Calu3 (cell line): ENCODE data around the gene MED19. TPM values are rescaled to one million over a fixed set of nuclear protein-coding genes. Genes with fewer than 3 reads are reported as not detected.
A peak's percentile ranks its signal among the peaks of the same experiment; 100 is the strongest.

Experiments
- BruUV-seq: library from RNA; stranded (reverse); fragments of 400-500 nt; replicated peaks from 2 replicates; lab custom pipeline; 2021; lab: Mats Ljungman, UMichigan
- CTCF ChIA-PET: fragments of 300-600 bp; sonication (Branson Sonifier 250); formaldehyde crosslinking; loops from one replicate; lab custom pipeline; 2022; ENCODE audit warnings: antibody characterized with exemption; lab: Charles Lee
- DNase-seq: peaks from one replicate; pipeline ENCODE4 v3.0.0; 2022
- H3K27ac Mint-ChIP-seq: one replicate; pipeline ENCODE4 v1.8.0; 2022; ENCODE audit warnings: mixed read lengths; ENCODE audit not compliant: unreplicated experiment
- H3K27me3 Mint-ChIP-seq: one replicate; pipeline ENCODE4 v1.8.0; 2022; ENCODE audit warnings: mixed read lengths; ENCODE audit not compliant: unreplicated experiment
- H3K36me3 Mint-ChIP-seq: one replicate; pipeline ENCODE4 v1.8.0; 2022; ENCODE audit warnings: mild to moderate bottlenecking, moderate library complexity, mixed read lengths; ENCODE audit not compliant: insufficient read depth, unreplicated experiment
- H3K4me1 Mint-ChIP-seq: one replicate; pipeline ENCODE4 v1.8.0; 2022; ENCODE audit warnings: mild to moderate bottlenecking, low read depth, mixed read lengths; ENCODE audit not compliant: unreplicated experiment
- H3K4me3 Mint-ChIP-seq: one replicate; pipeline ENCODE4 v1.8.0; 2022; ENCODE audit warnings: mild to moderate bottlenecking, low read depth, moderate library complexity, mixed read lengths; ENCODE audit not compliant: unreplicated experiment
- H3K9me3 Mint-ChIP-seq: one replicate; pipeline ENCODE4 v1.8.0; 2022; ENCODE audit warnings: low read depth, mixed read lengths; ENCODE audit not compliant: unreplicated experiment
- CTCF ChIP-seq: fragments of 200-600 bp; IDR thresholded peaks from one replicate; pipeline ENCODE4 v1.8.0; 2022; ENCODE audit warnings: antibody characterized with exemption; ENCODE audit not compliant: unreplicated experiment
- intact Hi-C: fragments of 100-400 bp; cut with micrococcal nuclease; formaldehyde crosslinking; loops from one replicate; pipeline ENCODE4 v1.10.0; 2022; ENCODE audit not compliant: unreplicated experiment
- total RNA-seq: library from RNA; stranded (reverse); gene quantifications from 2 replicates; pipeline ENCODE4 v1.2.3, GENCODE V29; 2022

Gene MED19
- total RNA-seq, 1 experiment from 2014 or later = 21.2 TPM

GRCh38 chr11:57742087-57742452 lies 30.1 kb upstream of the MED19 start:
- intact Hi-C loops = no loop called here
- H3K27me3 Mint-ChIP-seq = no peaks in the 10 kb centered on the region
- CTCF ChIA-PET = interaction anchor here (1.8 kb wide), 1 partner anchor 9 kb away, joined by 11 read pairs; the partner anchor contains the start of gene BTBD18
- TF ChIP-seq CTCF = no peak
- H3K27ac Mint-ChIP-seq = peak overlapping the region; percentile 85
- no peak for DNase-seq
- H3K9me3 Mint-ChIP-seq = no peaks in the 10 kb centered on the region
- peak overlapping the region; percentile 96 for H3K4me3 Mint-ChIP-seq
- H3K4me1 Mint-ChIP-seq = peaks cover 10% of the 10 kb centered on the region
- TSS peak; percentile 53 for BruUV-seq
- H3K36me3 Mint-ChIP-seq = peaks cover 58% of the 10 kb centered on the region

- CTCF ChIA-PET = interaction anchor here (0.6 to 1.8 kb wide), 3 partner anchors 10 to 59 kb away, joined by 4 to 11 read pairs (median 4); partner anchors contain the start of genes BTBD18, MED19 and TMX2
- peak within 1 kb of the TSS; percentile 96 for H3K4me3 Mint-ChIP-seq
Observed at GRCh38 chr11:57741132-57742086, 29.4 kb upstream of the MED19 start, which contains the start of gene SELENOH. Gene SELENOH (plus strand): TSS chr11:57741491. CDS start chr11:57741596, 105 bp downstream.

GRCh38 chr11:57735619-57736298 lies 23.7 kb upstream of the MED19 start:
- H3K9me3 Mint-ChIP-seq = no peaks in the 10 kb centered on the region
- no peaks in the 10 kb centered on the region for H3K27me3 Mint-ChIP-seq
- H3K4me1 Mint-ChIP-seq = peaks cover 26% of the 10 kb centered on the region
- BruUV-seq = no TSS peak
- peaks cover 24% of the 10 kb centered on the region for H3K36me3 Mint-ChIP-seq
- no peak overlapping the region for H3K4me3 Mint-ChIP-seq
- TF ChIP-seq CTCF = no peak
- intact Hi-C loops = no loop called here
- H3K27ac Mint-ChIP-seq = no peak overlapping the region
- CTCF ChIA-PET = interaction anchor here (0.6 to 1.3 kb wide), 2 partner anchors 15 to 1934 kb away, joined by 3 read pairs; partner anchors contain the start of gene BTBD18
- DNase-seq = no peak

More at GRCh38 chr11:57741132-57742086, 29.4 kb upstream of the MED19 start, which contains the start of gene SELENOH:
- peak within 1 kb of the TSS; percentile 85 for H3K27ac Mint-ChIP-seq
- no peak for TF ChIP-seq CTCF
- peaks cover 10% of the 10 kb centered on the region for H3K4me1 Mint-ChIP-seq
- DNase-seq = peak; percentile 97
- H3K9me3 Mint-ChIP-seq = no peaks in the 10 kb centered on the region
- BruUV-seq = no TSS peak
- no peaks in the 10 kb centered on the region for H3K27me3 Mint-ChIP-seq
- peaks cover 57% of the 10 kb centered on the region for H3K36me3 Mint-ChIP-seq
- intact Hi-C loops = no loop called here

- no peak for DNase-seq
Observed at GRCh38 chr11:57732661-57733060, 20.6 kb upstream of the MED19 start.

More at GRCh38 chr11:57732661-57733060, 20.6 kb upstream of the MED19 start:
- no TSS peak for BruUV-seq
- H3K4me3 Mint-ChIP-seq = no peak overlapping the region
- H3K27me3 Mint-ChIP-seq = no peaks in the 10 kb centered on the region
- H3K4me1 Mint-ChIP-seq = peaks cover 26% of the 10 kb centered on the region
- CTCF ChIA-PET = interaction anchor here (0.6 kb wide), 1 partner anchor 14 kb away, joined by 3 read pairs; no protein-coding TSS in a partner anchor
- TF ChIP-seq CTCF = no peak
- no peak overlapping the region for H3K27ac Mint-ChIP-seq
- intact Hi-C loops = no loop called here
- no peaks in the 10 kb centered on the region for H3K9me3 Mint-ChIP-seq
- H3K36me3 Mint-ChIP-seq = peaks cover 28% of the 10 kb centered on the region
